HG03060 (cell line): ENCODE results near the gene SMIM20.
"Not testable (repeated sequence)": the region's sequence is repeated elsewhere in the genome, so short reads cannot be mapped to it uniquely, and the experiment has no call there.

Experiments
- ATAC-seq: cut with Tn5 transposase; IDR thresholded peaks from one replicate; pipeline ENCODE4 v1.9.1; 2021; ENCODE audit warnings: low read depth, moderate number of reproducible peaks; ENCODE audit not compliant: unreplicated experiment

Gene SMIM20

GRCh38 chr4:25890571-25891485 is 23.2 kb upstream of the SMIM20 start:
- ATAC-seq: no peak

- no peak for ATAC-seq
These were observed 21.2 kb upstream of the SMIM20 start for GRCh38 chr4:25892796-25893195.

GRCh38 chr4:25896776-25897539 is 17.1 kb upstream of the SMIM20 start:
- ATAC-seq: no peak

- ATAC-seq: no peak
These were observed 13.7 kb upstream of the SMIM20 start for GRCh38 chr4:25900310-25900709.

- ATAC-seq: no peak
These were observed 13.0 kb upstream of the SMIM20 start for GRCh38 chr4:25901030-25901430.

- no peak for ATAC-seq
These were observed 9.9 kb upstream of the SMIM20 start for GRCh38 chr4:25903900-25904747.

GRCh38 chr4:25904748-25905082 is 9.3 kb upstream of the SMIM20 start:
- ATAC-seq: no peak

- no peak for ATAC-seq
These were observed 8.6 kb upstream of the SMIM20 start for GRCh38 chr4:25905371-25905770.

GRCh38 chr4:25906113-25906512 is 7.9 kb upstream of the SMIM20 start:
- not testable (repeated sequence) for ATAC-seq

- no peak for ATAC-seq
These were observed 5.5 kb upstream of the SMIM20 start for GRCh38 chr4:25908491-25908901.

- ATAC-seq: no peak
These were observed 2.7 kb upstream of the SMIM20 start for GRCh38 chr4:25911356-25911755.

GRCh38 chr4:25913056-25913850 is 767 bp upstream of the SMIM20 start:
- ATAC-seq: no peak

GRCh38 chr4:25914670-25915352 is 791 bp downstream of the SMIM20 start:
- ATAC-seq: peak; percentile 6

GRCh38 chr4:25915353-25915705 is 1.3 kb downstream of the SMIM20 start:
- ATAC-seq: no peak

GRCh38 chr4:25916870-25917269 is 2.9 kb downstream of the SMIM20 start:
- ATAC-seq: no peak

- ATAC-seq: no peak
These were observed 5.7 kb downstream of the SMIM20 start for GRCh38 chr4:25919676-25920075.

- ATAC-seq: no peak
These were observed 7.9 kb downstream of the SMIM20 start for GRCh38 chr4:25921922-25922321.

- ATAC-seq: no peak
These were observed 8.9 kb downstream of the SMIM20 start for GRCh38 chr4:25922812-25923369.

GRCh38 chr4:25923745-25924144 is 9.7 kb downstream of the SMIM20 start:
- ATAC-seq: no peak
